GM12878 (cell line): ENCODE data around the gene ZFR. TPM values are rescaled to one million over a fixed set of nuclear protein-coding genes. Genes with fewer than 3 reads are reported as not detected.

Experiments
- ATAC-seq: fragments of 200-7000 bp; cut with Tn5 transposase; 3 replicates; pipeline ENCODE4 v1.9.1; 2020; ENCODE audit warnings: mild to moderate bottlenecking, moderate library complexity
- BruUV-seq: library from RNA; stranded (reverse); fragments of 400-500 nt; replicated peaks from 2 replicates; lab custom pipeline; 2021; lab: Mats Ljungman, UMichigan
- CTCF ChIA-PET: fragments of 300-600 bp; sonication (Branson Sonifier 250); formaldehyde crosslinking; extraction: SDS; loops from one replicate; lab custom pipeline; 2021; ENCODE audit warnings: inconsistent platforms; lab: Yijun Ruan, JAX
- POLR2A ChIA-PET: fragments of 350-600 bp; formaldehyde crosslinking; extraction: SDS; loops from one replicate; lab custom pipeline; 2021; ENCODE audit warnings: inconsistent platforms; lab: Charles Lee
- RAD21 ChIA-PET: fragments of 300-600 bp; sonication (Branson Sonifier 250); formaldehyde crosslinking; loops from one replicate; lab custom pipeline; 2023; ENCODE audit warnings: antibody characterized with exemption; ENCODE audit not compliant: unreplicated experiment; lab: Charles Lee
- SMC1A ChIA-PET: fragments of 300-600 bp; sonication (Branson Sonifier 250); formaldehyde crosslinking; loops from one replicate; lab custom pipeline; 2023; ENCODE audit not compliant: unreplicated experiment, uncharacterized antibody; lab: Charles Lee
- DNase-seq: peaks from one replicate; pipeline ENCODE4 v3.0.0-alpha.2; 2011; ENCODE audit warnings: low read depth, low spot score
- FAIRE-seq: peaks from 3 replicates; lab custom pipeline; 2011; peaks lifted over from hg19 to GRCh38; lab: Jason Lieb, UNC
- H2AFZ ChIP-seq: 2 replicates; pipeline ENCODE4 v1.6.0; 2011; ENCODE audit warnings: low read depth, low read length, control low read depth; ENCODE audit not compliant: control insufficient read depth
- H3K27ac ChIP-seq: 2 replicates; pipeline ENCODE4 v1.5.1; 2011; ENCODE audit warnings: control low read depth; ENCODE audit not compliant: control insufficient read depth, insufficient read depth
- H3K27me3 ChIP-seq, 2 experiments: replicated peaks in 1 of 2; 2 replicates each; pipeline versions ENCODE4 v1.6.0 to v1.6.1; 2011; ENCODE audit warnings: low read length in 1 of 2; ENCODE audit not compliant: control insufficient read depth in 2 of 2, insufficient read depth in 2 of 2
- H3K36me3 ChIP-seq, 2 experiments: 2 replicates each; pipeline ENCODE4 v1.5.1; 2011; ENCODE audit warnings: low read length in 1 of 2; ENCODE audit not compliant: control insufficient read depth in 2 of 2, insufficient read depth in 2 of 2
- H3K4me1 ChIP-seq: 2 replicates; pipeline ENCODE4 v1.6.1; 2011; ENCODE audit warnings: mild to moderate bottlenecking, low read length, moderate library complexity, mixed read lengths; ENCODE audit not compliant: control insufficient read depth, insufficient read depth
- H3K4me2 ChIP-seq: 2 replicates; pipeline ENCODE4 v1.6.0; 2011; ENCODE audit warnings: control low read depth; ENCODE audit not compliant: control insufficient read depth, insufficient read depth
- H3K4me3 ChIP-seq: fragments of 200-600 bp; sonication (generic); 2 replicates; pipeline ENCODE4 v1.5.1; 2016
- H3K79me2 ChIP-seq: 2 replicates; pipeline ENCODE4 v1.6.0; 2011; ENCODE audit warnings: low read length; ENCODE audit not compliant: control insufficient read depth, insufficient read depth
- H3K9ac ChIP-seq: 2 replicates; pipeline ENCODE4 v1.8.0; 2011; ENCODE audit warnings: low read length, control low read depth, mixed read lengths; ENCODE audit not compliant: control insufficient read depth, insufficient read depth
- H3K9me3 ChIP-seq: replicated peaks from 3 replicates; pipeline ENCODE4 v1.5.1; 2011; ENCODE audit warnings: mild to moderate bottlenecking, low read length; ENCODE audit not compliant: control insufficient read depth, insufficient read depth
- H4K20me1 ChIP-seq: 2 replicates; pipeline ENCODE4 v1.6.0; 2011; ENCODE audit not compliant: control insufficient read depth, insufficient read depth
- BACH1 ChIP-seq: fragments of 450-650 bp; IDR thresholded peaks from 2 replicates; pipeline ENCODE4 v1.6.1; 2017; ENCODE audit warnings: mild to moderate bottlenecking, borderline replicate concordance
- CHD1 ChIP-seq: IDR thresholded peaks from 2 replicates; pipeline ENCODE4 v1.6.1; 2012; ENCODE audit warnings: low read depth, low read length, improper control_type of control experiment
- FOS ChIP-seq: IDR thresholded peaks from 3 replicates; pipeline ENCODE4 v1.6.1; 2011; ENCODE audit warnings: borderline replicate concordance; ENCODE audit not compliant: insufficient read length; ENCODE audit errors: extremely low read depth
- PML ChIP-seq: IDR thresholded peaks from 2 replicates; pipeline ENCODE4 v1.6.1; 2012; ENCODE audit warnings: low read length, inconsistent platforms
- SREBF2 ChIP-seq: IDR thresholded peaks from 2 replicates; pipeline ENCODE4 v1.6.1; 2012; ENCODE audit warnings: mild to moderate bottlenecking, low read length
- ZNF384 ChIP-seq: IDR thresholded peaks from 2 replicates; pipeline ENCODE4 v1.6.1; 2012; ENCODE audit warnings: low read depth, mild to moderate bottlenecking, low read length, improper control_type of control experiment, borderline replicate concordance
- WGBS: methylation state at CpG from one replicate; pipeline ENCODE4 v1.1.6; 2016; ENCODE audit warnings: low lambda C conversion rate; ENCODE audit not compliant: insufficient replicate concordance, insufficient coverage; ENCODE audit errors: missing lambda C conversion rate; 5-methylcytosine and 5-hydroxymethylcytosine counted together
- in situ Hi-C: fragments of 300-500 bp; cut with MboI; formaldehyde crosslinking; loops from 9 replicates; pipeline ENCODE4 v1.14.3; 2018; ENCODE audit warnings: mixed read lengths
- intact Hi-C: fragments of 100-400 bp; cut with micrococcal nuclease; formaldehyde crosslinking; loops from one replicate; pipeline ENCODE4 v1.14.2; 2022; ENCODE audit not compliant: unreplicated experiment
- polyA plus RNA-seq, 11 experiments: library from polyadenylated mRNA; depleted of rRNA in 4 of 11; unstranded in 6 of 11; stranded (reverse) in 5 of 11; fragments of >200 nt; fragmentation: Nextera tagmentation in 4 of 11; fragmentation: Illumina TruSeq in 1 of 11; extraction: Ambion mirVana in 4 of 11; extraction: Trizol in 1 of 11; gene quantifications; 1 replicate in 1 of 11; 2 replicates in 10 of 11; pipeline versions ENCODE4 v1.2.1 to v1.2.3, GENCODE V29; 2011 to 2016; ENCODE audit warnings: inconsistent platforms in 2 of 11, missing spikeins in 2 of 11, low read depth in 1 of 11
- total RNA-seq, 4 experiments: library from RNA; depleted of rRNA in 3 of 4; stranded (reverse); fragments of >200 nt in 3 of 4; fragmentation: Illumina TruSeq in 1 of 4; extraction: Trizol in 1 of 4; gene quantifications; 2 replicates each; pipeline versions ENCODE4 v1.2.1 to v1.2.3, GENCODE V29; 2013 to 2021

ZFR gene
- total and polyA plus RNA-seq, 10 of the 15 experiments (the other 5 are each of a cell fraction or from before 2014, with no cell fraction given): 33.7 to 90.6 (median 72.9) TPM

GRCh38 chr5:32388432-32389129 is 56.0 kb downstream of the ZFR start:
- TF ChIP-seq BACH1 (no peak), FOS (no peak), CHD1 (no peak), PML (no peak), ZNF384 (no peak)
- Histone ChIP-seq H3K4me1 (no peaks in the 10 kb centered on the region), H2AFZ (no peak overlapping the region), H3K27me3 (no peaks in the 10 kb centered on the region), H3K4me2 (no peak overlapping the region), H3K27ac (no peak overlapping the region), H3K9ac (no peak overlapping the region), H3K4me3 (no peak overlapping the region), H3K79me2 (no peaks in the 10 kb centered on the region), H3K36me3 (peaks cover 1 to 39% of the 10 kb centered on the region in 2 experiments), H4K20me1 (no peaks in the 10 kb centered on the region), H3K9me3 (no peaks in the 10 kb centered on the region)
- in situ Hi-C loops (no loop called here), intact Hi-C loops (no loop called here)
- no peak for ATAC-seq
- ChIA-PET SMC1A (interaction anchor here (0.7 to 2.7 kb wide), 5 partner anchors 10 to 224 kb away, joined by 3 to 9 read pairs (median 3); no protein-coding TSS in a partner anchor), RAD21 (interaction anchor here (1.0 kb wide), 1 partner anchor 32 kb away, joined by 3 read pairs; no protein-coding TSS in a partner anchor), POLR2A (no interaction called here), CTCF (interaction anchor here (0.8 to 1.8 kb wide), 10 partner anchors 8 to 202 kb away, joined by 3 to 6 read pairs (median 3); no protein-coding TSS in a partner anchor)
- no TSS peak for BruUV-seq
- no peak for FAIRE-seq
- DNase-seq: no peak
- WGBS: 23% methylated on average over 6 of the region's 6 CpGs

GRCh38 chr5:32387841-32388240 is 56.7 kb downstream of the ZFR start:
- in situ Hi-C loops (no loop called here), intact Hi-C loops (no loop called here)
- ATAC-seq: no peak
- RAD21 ChIA-PET: no interaction called here
- POLR2A ChIA-PET: interaction anchor here (0.9 to 1.1 kb wide), 2 partner anchors 19 to 59 kb away, joined by 3 read pairs; no protein-coding TSS in a partner anchor
- CTCF ChIA-PET: interaction anchor here (0.6 to 2.1 kb wide), 11 partner anchors 9 to 202 kb away, joined by 3 to 6 read pairs (median 4); no protein-coding TSS in a partner anchor
- H3K4me2 ChIP-seq: no peak overlapping the region
- DNase-seq: no peak
- no peaks in the 10 kb centered on the region for H3K4me1 ChIP-seq
- no peaks in the 10 kb centered on the region for H3K79me2 ChIP-seq
- no peaks in the 10 kb centered on the region for H3K9me3 ChIP-seq
- SMC1A ChIA-PET: interaction anchor here (0.6 to 2.7 kb wide), 8 partner anchors 9 to 310 kb away, joined by 3 to 11 read pairs (median 3); no protein-coding TSS in a partner anchor
- H3K4me3 ChIP-seq: no peak overlapping the region
- no peak for FAIRE-seq
- peaks cover 1 to 43% of the 10 kb centered on the region in 2 experiments for H3K36me3 ChIP-seq
- H3K9ac ChIP-seq: no peak overlapping the region
- H2AFZ ChIP-seq: no peak overlapping the region
- no peaks in the 10 kb centered on the region for H4K20me1 ChIP-seq
- BruUV-seq: no TSS peak
- no peak for TF ChIP-seq SREBF2
- no peaks in the 10 kb centered on the region for H3K27me3 ChIP-seq
- no peak overlapping the region for H3K27ac ChIP-seq
